HFFc6 (cell line): ENCODE data around the gene ATP2B2. TPM values are rescaled to one million over a fixed set of nuclear protein-coding genes. Genes with fewer than 3 reads are reported as not detected.

Experiments
- DNase-seq: peaks from one replicate; pipeline ENCODE4 v3.0.0-alpha.2; 2018
- H3K27ac Mint-ChIP-seq: 2 replicates; pipeline ENCODE4 v1.8.0; 2020; ENCODE audit warnings: mild to moderate bottlenecking, mixed read lengths
- H3K27me3 Mint-ChIP-seq: 2 replicates; pipeline ENCODE4 v1.8.0; 2021; ENCODE audit warnings: mild to moderate bottlenecking, moderate library complexity, mixed read lengths; ENCODE audit not compliant: insufficient read depth
- H3K36me3 Mint-ChIP-seq: 2 replicates; pipeline ENCODE4 v1.8.0; 2021; ENCODE audit warnings: low read depth, mixed read lengths
- H3K4me1 Mint-ChIP-seq: 2 replicates; pipeline ENCODE4 v1.8.0; 2020; ENCODE audit warnings: low read depth, mixed read lengths
- H3K4me3 Mint-ChIP-seq: 2 replicates; pipeline ENCODE4 v1.8.0; 2020; ENCODE audit warnings: mild to moderate bottlenecking, moderate library complexity, mixed read lengths
- H3K9me3 Mint-ChIP-seq: 2 replicates; pipeline ENCODE4 v1.8.0; 2020; ENCODE audit warnings: mild to moderate bottlenecking, mixed read lengths
- total RNA-seq, 6 experiments: library from RNA; stranded (reverse); fragmentation: NEBNext Ultra II Directional; extraction: Animal tissue kit (Norgen Biotek cat#: 25700); gene quantifications; 2 replicates in 1 of 6; 3 replicates in 5 of 6; pipeline ENCODE4 v1.2.3, GENCODE V29; 2021
- TF ChIP-seq, protein P1 (sequence below): fragments of 200-600 bp; sonication (generic); IDR thresholded peaks from 2 replicates; pipeline ENCODE4 v1.5.0; 2021; ENCODE audit warnings: antibody characterized with exemption, mild to moderate bottlenecking

The ATP2B2 gene
- total RNA-seq, 6 experiments from 2014 or later, result not detected

DNA sequence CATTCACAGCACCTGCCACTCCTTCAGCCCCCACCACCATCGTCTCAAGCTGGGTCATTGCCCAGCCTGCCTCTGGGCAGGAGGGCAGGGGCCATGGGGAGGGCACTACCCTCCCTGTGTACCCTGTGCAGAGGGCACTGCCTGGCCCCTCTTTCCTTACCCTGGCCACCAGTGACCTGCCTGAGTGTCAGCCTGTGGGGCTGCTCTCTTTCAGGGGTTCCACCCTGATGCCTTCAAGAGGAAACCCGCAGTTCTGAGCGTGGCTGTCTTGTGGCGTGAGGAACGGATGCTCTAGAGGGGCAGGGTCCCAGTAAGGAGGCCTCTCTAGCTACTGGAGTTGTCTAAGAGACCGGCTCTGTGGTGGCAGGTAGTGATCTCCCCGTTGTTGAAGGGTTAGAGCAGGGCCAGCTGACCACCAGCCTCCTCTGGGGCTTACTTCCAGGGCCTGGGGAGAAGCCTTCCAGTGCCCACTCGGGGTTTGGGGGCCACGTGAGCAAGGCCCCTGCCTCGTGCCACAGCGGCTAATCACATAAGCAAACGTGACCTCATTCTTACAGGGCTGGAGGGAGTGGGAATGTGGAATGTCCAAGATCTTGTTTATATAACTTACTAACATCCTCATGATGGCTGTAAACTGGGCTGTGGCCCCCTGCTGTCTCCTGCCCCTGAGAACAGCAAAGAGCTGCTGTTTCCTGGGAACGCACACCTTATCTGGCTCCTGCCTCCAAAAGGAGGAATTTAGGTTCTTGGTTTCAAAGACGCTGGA lies 153.1 kb downstream of the ATP2B2 start:
- H3K9me3 Mint-ChIP-seq, result no peaks in the 10 kb centered on the region
- peaks cover 55% of the 10 kb centered on the region for H3K4me1 Mint-ChIP-seq
- H3K36me3 Mint-ChIP-seq, result no peaks in the 10 kb centered on the region
- DNase-seq, result peak; percentile 79
- TF ChIP-seq, protein P1, sequence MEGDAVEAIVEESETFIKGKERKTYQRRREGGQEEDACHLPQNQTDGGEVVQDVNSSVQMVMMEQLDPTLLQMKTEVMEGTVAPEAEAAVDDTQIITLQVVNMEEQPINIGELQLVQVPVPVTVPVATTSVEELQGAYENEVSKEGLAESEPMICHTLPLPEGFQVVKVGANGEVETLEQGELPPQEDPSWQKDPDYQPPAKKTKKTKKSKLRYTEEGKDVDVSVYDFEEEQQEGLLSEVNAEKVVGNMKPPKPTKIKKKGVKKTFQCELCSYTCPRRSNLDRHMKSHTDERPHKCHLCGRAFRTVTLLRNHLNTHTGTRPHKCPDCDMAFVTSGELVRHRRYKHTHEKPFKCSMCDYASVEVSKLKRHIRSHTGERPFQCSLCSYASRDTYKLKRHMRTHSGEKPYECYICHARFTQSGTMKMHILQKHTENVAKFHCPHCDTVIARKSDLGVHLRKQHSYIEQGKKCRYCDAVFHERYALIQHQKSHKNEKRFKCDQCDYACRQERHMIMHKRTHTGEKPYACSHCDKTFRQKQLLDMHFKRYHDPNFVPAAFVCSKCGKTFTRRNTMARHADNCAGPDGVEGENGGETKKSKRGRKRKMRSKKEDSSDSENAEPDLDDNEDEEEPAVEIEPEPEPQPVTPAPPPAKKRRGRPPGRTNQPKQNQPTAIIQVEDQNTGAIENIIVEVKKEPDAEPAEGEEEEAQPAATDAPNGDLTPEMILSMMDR, result peak; percentile 30; the same call in 1 of the 2 replicates
- H3K4me3 Mint-ChIP-seq, result no peak overlapping the region
- H3K27ac Mint-ChIP-seq, result peak overlapping the region; percentile 77
- no peaks in the 10 kb centered on the region; the same call in 1 of the 2 replicates for H3K27me3 Mint-ChIP-seq

DNA sequence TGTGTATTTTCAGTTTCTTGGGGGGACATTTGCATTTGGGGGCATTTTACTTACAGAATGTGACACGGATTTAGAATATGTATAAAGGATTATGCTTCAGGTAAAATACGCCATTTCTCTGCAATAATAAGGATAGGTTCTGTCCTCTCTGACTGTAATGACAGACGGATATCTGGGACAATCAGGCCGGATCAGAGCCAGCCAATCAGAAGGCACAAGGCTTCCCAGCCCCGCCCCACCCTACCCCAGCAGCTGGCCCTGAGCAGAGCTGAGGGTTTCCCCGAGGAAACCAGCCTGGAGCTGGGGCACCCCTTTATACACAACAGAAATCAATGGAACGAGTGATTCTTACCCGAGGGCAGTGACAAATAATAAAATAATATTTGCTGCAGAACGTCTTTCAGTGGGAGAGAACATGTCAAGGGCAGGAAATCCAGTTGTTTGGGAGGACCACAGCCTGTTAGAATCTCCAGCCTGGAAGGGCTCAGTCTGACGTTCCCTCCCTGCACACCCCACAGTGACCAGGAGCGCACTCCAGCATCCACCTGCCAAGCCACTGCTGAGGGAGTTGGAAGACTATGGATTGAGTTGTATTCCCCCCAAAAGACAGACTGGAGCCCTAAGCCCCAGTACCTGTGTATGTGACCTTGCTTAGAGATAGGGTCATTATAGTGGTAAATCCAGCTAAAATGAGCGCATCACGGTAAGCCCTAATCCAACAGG lies 154.2 kb downstream of the ATP2B2 start:
- DNase-seq, result no peak
- Mint-ChIP-seq H3K27ac (no peak overlapping the region), H3K4me1 (peaks cover 44% of the 10 kb centered on the region), H3K27me3 (no peaks in the 10 kb centered on the region; the same call in 1 of the 2 replicates), H3K4me3 (no peak overlapping the region), H3K36me3 (no peaks in the 10 kb centered on the region), H3K9me3 (no peaks in the 10 kb centered on the region)
- TF ChIP-seq, protein P1, result no peak

DNA sequence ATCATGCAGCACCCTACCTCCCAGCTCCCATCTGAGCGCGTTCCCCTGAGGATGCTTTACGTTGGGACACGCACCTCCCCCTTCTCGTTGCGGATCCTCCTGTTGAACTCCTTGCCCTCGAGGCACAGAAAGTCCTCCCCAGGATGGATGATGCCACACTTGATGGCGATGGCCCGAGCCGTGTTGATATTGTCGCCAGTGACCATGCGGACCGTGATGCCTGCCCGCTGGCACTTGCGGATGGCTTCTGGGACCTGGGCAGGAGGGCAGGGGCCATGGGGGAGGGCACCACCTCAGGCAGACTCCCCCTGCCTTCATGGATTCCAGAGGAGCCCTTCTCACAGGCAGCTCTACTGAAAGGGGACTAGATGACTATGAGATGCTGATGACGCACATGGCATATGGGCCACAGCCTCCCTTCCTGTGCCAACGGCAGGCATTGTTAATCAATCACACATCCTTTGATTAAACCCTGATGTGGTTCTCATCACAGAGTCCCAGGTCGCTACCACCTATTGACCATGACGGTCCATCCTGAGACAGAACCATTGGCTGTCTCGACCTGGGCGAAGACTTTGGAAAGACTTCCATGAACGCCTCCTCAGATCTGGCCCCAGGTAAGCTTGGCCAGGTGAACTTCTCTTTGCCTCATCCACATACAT lies 154.9 kb downstream of the ATP2B2 start:
- H3K27me3 Mint-ChIP-seq, result no peaks in the 10 kb centered on the region; the same call in 1 of the 2 replicates
- no peak for DNase-seq
- no peaks in the 10 kb centered on the region for H3K9me3 Mint-ChIP-seq

DNA sequence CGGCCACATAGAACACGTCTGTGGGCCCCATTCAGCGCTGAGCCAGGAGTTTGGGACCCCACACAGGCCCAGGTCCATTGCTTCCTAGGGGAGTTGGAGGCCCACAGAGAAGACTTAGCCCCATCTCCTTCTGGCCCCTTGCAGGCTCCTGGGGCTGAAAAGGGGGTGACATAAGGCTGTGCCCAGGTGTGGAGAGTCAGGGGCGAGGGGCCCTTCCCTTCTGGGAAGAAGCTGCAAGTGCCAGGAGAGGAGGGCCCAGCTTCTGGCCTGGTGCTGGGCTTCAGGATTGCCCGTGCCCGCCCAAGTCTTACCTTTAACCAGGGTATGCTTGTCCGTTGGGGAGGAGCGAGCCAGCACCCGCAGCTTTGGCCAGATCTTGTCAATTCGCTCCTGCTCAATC lies 155.6 kb downstream of the ATP2B2 start:
- DNase-seq, result no peak
- Mint-ChIP-seq H3K4me1 (peaks cover 40% of the 10 kb centered on the region), H3K4me3 (no peak overlapping the region), H3K9me3 (no peaks in the 10 kb centered on the region), H3K36me3 (no peaks in the 10 kb centered on the region), H3K27ac (no peak overlapping the region), H3K27me3 (no peaks in the 10 kb centered on the region; the same call in 1 of the 2 replicates)
- TF ChIP-seq, protein P1, result no peak

More for the DNA sequence above, 154.9 kb downstream of the ATP2B2 start:
- Mint-ChIP-seq H3K4me3 (no peak overlapping the region), H3K36me3 (no peaks in the 10 kb centered on the region), H3K4me1 (peaks cover 41% of the 10 kb centered on the region), H3K27ac (no peak overlapping the region)
- TF ChIP-seq, protein P1, result no peak

DNA sequence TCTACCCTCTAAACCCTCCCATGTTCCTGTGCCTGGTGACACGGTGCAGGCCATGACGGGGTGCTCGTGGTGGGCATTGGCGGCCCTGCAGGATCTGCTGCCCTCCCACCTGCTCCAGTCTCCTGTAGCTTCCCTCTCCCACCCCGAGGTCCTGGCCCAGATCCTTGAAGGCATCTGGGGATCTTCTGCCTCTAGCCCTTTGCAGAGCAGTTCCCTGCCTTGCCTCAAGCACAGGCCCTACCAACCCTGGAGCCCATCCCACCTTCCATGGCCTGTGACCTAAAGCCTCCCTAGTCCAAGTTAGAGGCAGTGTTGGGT lies 157.0 kb downstream of the ATP2B2 start:
- no peak overlapping the region for H3K4me3 Mint-ChIP-seq

More for the DNA sequence above, 157.0 kb downstream of the ATP2B2 start:
- Mint-ChIP-seq H3K4me1 (peaks cover 25% of the 10 kb centered on the region), H3K27me3 (peaks cover 3% of the 10 kb centered on the region), H3K27ac (no peak overlapping the region), H3K36me3 (no peaks in the 10 kb centered on the region), H3K9me3 (no peaks in the 10 kb centered on the region)
- DNase-seq, result no peak
- TF ChIP-seq, protein P1, result no peak
